22Rv1 (cell line): ENCODE measurements around the gene FAM184A.
"Not testable (repeated sequence)": the region's sequence is repeated elsewhere in the genome, so short reads cannot be mapped to it uniquely, and the experiment has no call there.

Experiments used
- H3K27ac ChIP-seq: fragments of 450-650 bp; 2 replicates; pipeline ENCODE4 v1.5.1; 2017
- CTCF ChIP-seq: fragments of 450-650 bp; IDR thresholded peaks from 2 replicates; pipeline ENCODE4 v1.5.1; 2017; ENCODE audit warnings: mild to moderate bottlenecking
- ZFX ChIP-seq: fragments of 450-650 bp; IDR thresholded peaks from 2 replicates; pipeline ENCODE4 v1.6.1; 2017; ENCODE audit warnings: antibody characterized with exemption, borderline replicate concordance

Gene FAM184A

GRCh38 chr6:119109654-119110325 lies 31.3 kb upstream of the FAM184A start:
- TF ChIP-seq ZFX: no peak
- no peak for TF ChIP-seq CTCF
- H3K27ac ChIP-seq: no peak overlapping the region

- no peak overlapping the region for H3K27ac ChIP-seq
- TF ChIP-seq CTCF (no peak), ZFX (no peak)
These were observed 29.6 kb upstream of the FAM184A start for GRCh38 chr6:119108076-119108475.

- TF ChIP-seq CTCF: no peak
- TF ChIP-seq ZFX: no peak
- H3K27ac ChIP-seq: no peak overlapping the region
These were observed 26.8 kb upstream of the FAM184A start for GRCh38 chr6:119105282-119105681.

- H3K27ac ChIP-seq: no peak overlapping the region
- TF ChIP-seq ZFX: no peak
- TF ChIP-seq CTCF: no peak
These were observed 24.4 kb upstream of the FAM184A start for GRCh38 chr6:119102901-119103300.

GRCh38 chr6:119100115-119100514 lies 21.7 kb upstream of the FAM184A start:
- TF ChIP-seq CTCF: no peak
- TF ChIP-seq ZFX: no peak
- no peak overlapping the region for H3K27ac ChIP-seq

- H3K27ac ChIP-seq: not testable (repeated sequence)
These were observed 19.4 kb upstream of the FAM184A start for GRCh38 chr6:119097815-119098361.

- TF ChIP-seq ZFX (no peak), CTCF (no peak)
- no peak overlapping the region for H3K27ac ChIP-seq
These were observed 18.5 kb upstream of the FAM184A start for GRCh38 chr6:119096721-119097565.
